HEK293 (cell line): Measurements from ENCODE around the gene ELFN1.

Experiments
- CTCF ChIA-PET: fragments of 350-600 bp; formaldehyde crosslinking; extraction: SDS; loops from one replicate; lab custom pipeline; 2021; ENCODE audit warnings: antibody characterized with exemption; lab: Yijun Ruan, JAX
- POLR2A ChIA-PET: fragments of 300-600 bp; formaldehyde crosslinking; extraction: SDS; loops from one replicate; lab custom pipeline; 2020; ENCODE audit warnings: antibody characterized with exemption, inconsistent platforms; lab: Yijun Ruan, JAX
- H3K27ac ChIP-seq: fragments of 200-500 bp; sonication (Bioruptor generic); 2 replicates; pipeline ENCODE4 v1.5.1; 2014; ENCODE audit warnings: low read depth, low read length, control low read depth, inconsistent platforms; ENCODE audit errors: extremely low read depth
- H3K36me3 ChIP-seq, 2 experiments: fragments of 200-500 bp in 1 of 2; sonication (Bioruptor generic) in 1 of 2; 1 replicate in 1 of 2; 2 replicates in 1 of 2; pipeline ENCODE4 v1.5.1; 2014 to 2017; ENCODE audit warnings: inconsistent platforms in 2 of 2, low read length in 2 of 2; ENCODE audit not compliant: control insufficient read depth in 2 of 2, insufficient read depth in 1 of 2
- H3K4me1 ChIP-seq: fragments of 200-500 bp; sonication (Bioruptor generic); 2 replicates; pipeline ENCODE4 v1.5.1; 2014; ENCODE audit warnings: mild to moderate bottlenecking, low read length, inconsistent platforms; ENCODE audit not compliant: control insufficient read depth, insufficient read depth
- H3K4me3 ChIP-seq: 2 replicates; pipeline ENCODE4 v1.5.1; 2011; ENCODE audit warnings: low read depth, mild to moderate bottlenecking, control low read depth, low read length, moderate library complexity
- H3K9me3 ChIP-seq: fragments of 200-500 bp; sonication (Bioruptor generic); 2 replicates; pipeline ENCODE4 v1.5.1; 2014; ENCODE audit warnings: low read depth, low read length, inconsistent platforms; ENCODE audit not compliant: control insufficient read depth, insufficient read depth
- BCL6B ChIP-seq: fragments of 450-650 bp; formaldehyde crosslinking; IDR thresholded peaks from 2 replicates; pipeline ENCODE4 v1.5.1; 2017; ENCODE audit warnings: missing biosample characterization, missing genetic modification characterization
- GFI1B ChIP-seq: fragments of 450-650 bp; formaldehyde crosslinking; IDR thresholded peaks from 2 replicates; pipeline ENCODE4 v1.5.1; 2016; ENCODE audit warnings: missing biosample characterization, missing genetic modification characterization
- GLIS1 ChIP-seq: fragments of 450-650 bp; formaldehyde crosslinking; IDR thresholded peaks from 2 replicates; pipeline ENCODE4 v1.5.1; 2016; ENCODE audit warnings: missing biosample characterization, missing genetic modification characterization
- KLF16 ChIP-seq: fragments of 450-650 bp; formaldehyde crosslinking; IDR thresholded peaks from 2 replicates; pipeline ENCODE4 v1.5.1; 2017; ENCODE audit warnings: missing biosample characterization, missing genetic modification characterization
- MEIS1 ChIP-seq: sonication (generic); formaldehyde crosslinking; IDR thresholded peaks from 2 replicates; pipeline ENCODE4 v1.8.1; 2022; ENCODE audit warnings: missing genetic modification reagents, mild to moderate bottlenecking, borderline replicate concordance
- PRDM1 ChIP-seq: fragments of 450-650 bp; formaldehyde crosslinking; IDR thresholded peaks from 2 replicates; pipeline ENCODE4; 2016; ENCODE audit warnings: missing biosample characterization, missing genetic modification characterization
- SETDB1 ChIP-seq: IDR thresholded peaks from one replicate; pipeline ENCODE4 v1.6.1; 2017; ENCODE audit warnings: mild to moderate bottlenecking, low read length, moderate library complexity, mixed read lengths; ENCODE audit not compliant: insufficient read length
- TRIM28 ChIP-seq: IDR thresholded peaks from 2 replicates; pipeline ENCODE4 v1.6.1; 2011; ENCODE audit warnings: low read length, control low read depth, borderline replicate concordance
- TSHZ1 ChIP-seq: fragments of 450-650 bp; formaldehyde crosslinking; IDR thresholded peaks from 2 replicates; pipeline ENCODE4 v1.5.1; 2016; ENCODE audit warnings: missing biosample characterization, missing genetic modification characterization, borderline replicate concordance
- ZFP41 ChIP-seq: fragments of 450-650 bp; formaldehyde crosslinking; IDR thresholded peaks from 2 replicates; pipeline ENCODE4 v1.5.1; 2016; ENCODE audit warnings: missing biosample characterization, missing genetic modification characterization, borderline replicate concordance
- ZNF112 ChIP-seq: fragments of 450-650 bp; formaldehyde crosslinking; IDR thresholded peaks from 2 replicates; pipeline ENCODE4 v1.5.0; 2017; ENCODE audit warnings: missing biosample characterization, missing genetic modification characterization
- ZNF132 ChIP-seq: fragments of 450-650 bp; formaldehyde crosslinking; IDR thresholded peaks from 2 replicates; pipeline ENCODE4 v1.5.1; 2017; ENCODE audit warnings: missing biosample characterization, missing genetic modification characterization, borderline replicate concordance
- ZNF18 ChIP-seq: fragments of 450-650 bp; formaldehyde crosslinking; IDR thresholded peaks from 2 replicates; pipeline ENCODE4 v1.5.1; 2016; ENCODE audit warnings: missing biosample characterization, missing genetic modification characterization
- ZNF214 ChIP-seq: fragments of 450-650 bp; formaldehyde crosslinking; IDR thresholded peaks from 2 replicates; pipeline ENCODE4 v1.5.1; 2017; ENCODE audit warnings: missing biosample characterization, mild to moderate bottlenecking, missing genetic modification characterization, borderline replicate concordance
- ZNF280C ChIP-seq: fragments of 450-650 bp; formaldehyde crosslinking; IDR thresholded peaks from 2 replicates; pipeline ENCODE4 v1.5.1; 2016; ENCODE audit warnings: missing biosample characterization, missing genetic modification characterization
- ZNF37A ChIP-seq: fragments of 450-650 bp; IDR thresholded peaks from 2 replicates; pipeline ENCODE4 v1.5.1; 2018; ENCODE audit warnings: missing biosample characterization, missing genetic modification characterization
- ZNF549 ChIP-seq: fragments of 450-650 bp; IDR thresholded peaks from 2 replicates; pipeline ENCODE4 v1.5.1; 2018; ENCODE audit warnings: missing biosample characterization, missing genetic modification characterization, mild to moderate bottlenecking, inconsistent platforms, moderate library complexity
- ZNF610 ChIP-seq: fragments of 450-650 bp; formaldehyde crosslinking; IDR thresholded peaks from 2 replicates; pipeline ENCODE4 v1.5.1; 2016; ENCODE audit warnings: missing biosample characterization, missing genetic modification characterization, borderline replicate concordance
- ZNF639 ChIP-seq: fragments of 450-650 bp; formaldehyde crosslinking; IDR thresholded peaks from 2 replicates; pipeline ENCODE4 v1.5.1; 2016; ENCODE audit warnings: missing biosample characterization, missing genetic modification characterization
- ZNF664 ChIP-seq: fragments of 450-650 bp; formaldehyde crosslinking; IDR thresholded peaks from 2 replicates; pipeline ENCODE4 v1.5.1; 2016; ENCODE audit warnings: missing biosample characterization, missing genetic modification characterization
- ZNF777 ChIP-seq: fragments of 450-650 bp; formaldehyde crosslinking; IDR thresholded peaks from 2 replicates; pipeline ENCODE4 v1.5.1; 2017; ENCODE audit warnings: missing biosample characterization, missing genetic modification characterization, borderline replicate concordance
- ZNF830 ChIP-seq: fragments of 450-650 bp; IDR thresholded peaks from 2 replicates; pipeline ENCODE4 v1.5.0; 2018; ENCODE audit warnings: missing biosample characterization, missing genetic modification characterization, low read depth, mild to moderate bottlenecking, moderate library complexity
- ZXDB ChIP-seq: fragments of 450-650 bp; formaldehyde crosslinking; IDR thresholded peaks from 2 replicates; pipeline ENCODE4 v1.5.1; 2016; ENCODE audit warnings: missing biosample characterization, missing genetic modification characterization

The ELFN1 gene

DNA sequence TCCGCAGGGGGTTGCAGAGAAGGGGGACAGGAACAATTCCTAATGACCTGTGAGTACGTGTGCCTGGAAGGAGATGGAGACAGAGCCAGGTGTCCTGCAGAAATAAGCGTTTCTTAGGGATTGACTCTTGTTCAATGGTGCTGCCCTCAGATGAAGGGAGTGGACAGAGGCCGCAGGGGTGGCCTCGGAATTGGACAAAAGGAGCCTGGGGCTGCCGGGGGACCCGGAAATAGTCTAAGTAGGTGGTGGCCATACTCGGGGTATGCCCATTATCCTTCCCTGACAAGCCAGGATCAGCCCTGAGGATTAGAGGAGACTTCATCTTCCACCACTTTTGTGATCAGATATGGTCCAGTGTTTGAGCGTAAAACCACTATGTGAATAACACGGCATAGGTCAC is 39.2 kb downstream of the ELFN1 start:
- no peaks in the 10 kb centered on the region for H3K9me3 ChIP-seq
- ChIA-PET CTCF (interaction anchor here (1.2 to 1.9 kb wide), 2 partner anchors 8 to 46 kb away, joined by 4 to 7 read pairs; no protein-coding TSS in a partner anchor), POLR2A (no interaction called here)
- no peaks in the 10 kb centered on the region for H3K36me3 ChIP-seq
- H3K4me3 ChIP-seq = no peak overlapping the region
- H3K4me1 ChIP-seq = no peaks in the 10 kb centered on the region
- no peak overlapping the region for H3K27ac ChIP-seq
- TF ChIP-seq ZNF37A (tag by site-specific recombination) (no peak), ZNF112 (tag by site-specific recombination) (no peak), KLF16 (tag by site-specific recombination) (no peak), ZNF664 (tag by site-specific recombination) (no peak), ZNF549 (tag by site-specific recombination) (no peak), BCL6B (tag by site-specific recombination) (no peak), GLIS1 (tag by site-specific recombination) (no peak), ZFP41 (no peak)

DNA sequence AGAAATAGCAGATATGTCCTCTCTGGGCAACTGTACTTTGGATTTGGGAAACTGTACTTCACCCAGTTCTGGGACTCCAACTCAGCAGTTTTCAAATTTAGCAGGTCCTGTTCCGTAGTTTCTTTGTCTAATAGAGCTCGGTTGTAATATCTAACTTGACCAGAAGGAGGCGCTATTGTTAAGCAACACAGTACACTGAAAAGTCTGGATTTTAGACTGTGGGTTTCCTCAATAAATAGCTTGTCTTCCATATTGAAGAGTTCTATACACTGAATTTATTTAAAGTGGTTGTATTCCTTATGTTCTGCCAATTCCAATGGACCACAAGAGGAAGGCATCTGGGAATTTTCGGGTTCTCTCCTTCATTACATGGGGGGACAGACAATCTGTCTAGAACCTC is 39.8 kb downstream of the ELFN1 start:
- ChIA-PET POLR2A (no interaction called here), CTCF (interaction anchor here (0.6 to 1.9 kb wide), 7 partner anchors 9 to 46 kb away, joined by 3 to 7 read pairs (median 3); no protein-coding TSS in a partner anchor)
- no peak overlapping the region for H3K27ac ChIP-seq
- H3K4me3 ChIP-seq = no peak overlapping the region
- H3K9me3 ChIP-seq = no peaks in the 10 kb centered on the region
- H3K36me3 ChIP-seq = no peaks in the 10 kb centered on the region
- TF ChIP-seq TSHZ1 (no peak), ZNF830 (tag by site-specific recombination) (no peak), ZNF280C (tag by site-specific recombination) (no peak), SETDB1 (peak; percentile 64), ZNF610 (no peak)
- no peaks in the 10 kb centered on the region for H3K4me1 ChIP-seq

DNA sequence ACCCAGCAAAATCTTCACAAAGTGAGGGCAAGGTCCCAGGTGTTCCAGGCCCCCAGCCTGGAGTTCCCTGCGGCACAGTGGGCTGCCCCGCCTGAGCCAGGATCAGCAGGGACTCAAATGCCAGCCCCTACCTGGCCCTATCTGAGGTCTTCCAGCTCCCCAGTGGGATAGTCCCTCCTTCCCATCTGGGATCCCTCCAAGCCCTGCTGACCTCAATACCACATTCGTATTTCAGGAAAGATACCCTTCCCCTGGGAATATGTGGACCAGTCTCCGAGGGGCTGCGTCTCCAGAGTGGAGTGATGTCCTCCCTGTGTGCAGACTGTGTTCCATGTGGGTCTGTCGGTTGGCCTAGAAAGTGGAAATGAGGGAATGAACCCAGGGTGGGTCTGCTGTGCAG is 40.9 kb downstream of the ELFN1 start:
- ChIA-PET CTCF (interaction anchor here (0.7 to 1.9 kb wide), 4 partner anchors 10 to 806 kb away, joined by 3 to 7 read pairs (median 4); no protein-coding TSS in a partner anchor), POLR2A (no interaction called here)
- Histone ChIP-seq H3K27ac (no peak overlapping the region), H3K9me3 (no peaks in the 10 kb centered on the region), H3K36me3 (no peaks in the 10 kb centered on the region), H3K4me3 (no peak overlapping the region), H3K4me1 (no peaks in the 10 kb centered on the region)
- TF ChIP-seq ZXDB (tag by site-specific recombination) (no peak), ZNF18 (tag by site-specific recombination) (no peak), ZNF214 (tag by site-specific recombination) (no peak), PRDM1 (tag by site-specific recombination) (no peak), ZNF132 (no peak), TRIM28 (no peak), MEIS1 (no peak), ZNF777 (tag by site-specific recombination) (no peak), ZNF639 (tag by site-specific recombination) (no peak), GFI1B (tag by site-specific recombination) (no peak)
